GM18526 (cell line): Measurements from ENCODE around the gene TMEM259.

Experiments
- POLR2A ChIP-seq: IDR thresholded peaks from 3 replicates; pipeline ENCODE4 v1.6.1; 2011; ENCODE audit not compliant: insufficient read length; ENCODE audit errors: extremely low read depth

The TMEM259 gene

DNA sequence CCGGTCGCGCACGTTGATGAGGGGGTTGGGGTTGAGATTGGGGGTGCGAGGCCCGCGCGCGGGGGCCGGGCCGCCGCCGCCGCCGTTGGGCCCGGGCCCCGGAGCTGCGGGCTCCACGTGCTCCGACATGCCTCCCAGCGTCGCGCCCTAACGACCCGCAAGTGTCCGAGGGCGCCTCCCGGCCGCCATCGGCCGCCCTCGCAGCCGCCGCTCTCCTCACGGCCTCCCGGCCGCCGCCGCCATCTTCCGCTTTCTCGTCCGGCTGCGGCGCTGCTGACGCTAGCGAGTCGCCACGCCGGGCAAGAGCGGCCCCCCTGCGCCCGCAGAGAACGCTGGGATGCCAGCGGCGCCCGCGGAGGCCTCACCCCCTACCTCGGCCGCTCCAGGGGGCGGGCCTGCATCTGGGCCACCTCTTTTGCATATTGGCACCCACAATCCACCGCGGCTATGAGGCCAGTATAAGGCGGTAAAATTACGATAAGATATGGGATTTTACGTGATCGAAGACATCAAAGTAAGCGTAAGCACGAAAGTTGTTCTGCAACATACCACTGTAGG, at the start of gene TMEM259:
Gene TMEM259 (minus strand): TSS at position 256 of the 558 bp plus-strand sequence. CDS start 127 bp downstream, at position 129.
- TF ChIP-seq POLR2A: peak; percentile 81

DNA sequence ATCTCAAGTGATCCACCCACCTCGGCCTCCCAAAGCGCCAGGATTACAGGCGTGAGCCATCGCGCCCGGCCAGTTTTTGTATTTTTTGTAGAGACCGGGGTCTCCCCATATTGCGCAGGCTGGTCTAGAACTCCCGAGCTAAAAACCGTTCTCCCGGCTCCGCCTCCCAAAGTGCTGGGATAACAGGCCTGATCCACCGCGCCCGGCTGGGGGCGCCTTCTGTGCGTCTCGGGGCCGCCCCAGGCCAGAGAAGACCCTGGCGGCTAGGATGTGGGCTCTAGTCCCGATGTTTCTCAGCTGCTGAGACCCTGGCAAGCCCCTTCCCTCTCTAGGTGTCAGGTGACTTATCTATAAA, 49.6 kb upstream of the TMEM259 start:
- TF ChIP-seq POLR2A: no peak

DNA sequence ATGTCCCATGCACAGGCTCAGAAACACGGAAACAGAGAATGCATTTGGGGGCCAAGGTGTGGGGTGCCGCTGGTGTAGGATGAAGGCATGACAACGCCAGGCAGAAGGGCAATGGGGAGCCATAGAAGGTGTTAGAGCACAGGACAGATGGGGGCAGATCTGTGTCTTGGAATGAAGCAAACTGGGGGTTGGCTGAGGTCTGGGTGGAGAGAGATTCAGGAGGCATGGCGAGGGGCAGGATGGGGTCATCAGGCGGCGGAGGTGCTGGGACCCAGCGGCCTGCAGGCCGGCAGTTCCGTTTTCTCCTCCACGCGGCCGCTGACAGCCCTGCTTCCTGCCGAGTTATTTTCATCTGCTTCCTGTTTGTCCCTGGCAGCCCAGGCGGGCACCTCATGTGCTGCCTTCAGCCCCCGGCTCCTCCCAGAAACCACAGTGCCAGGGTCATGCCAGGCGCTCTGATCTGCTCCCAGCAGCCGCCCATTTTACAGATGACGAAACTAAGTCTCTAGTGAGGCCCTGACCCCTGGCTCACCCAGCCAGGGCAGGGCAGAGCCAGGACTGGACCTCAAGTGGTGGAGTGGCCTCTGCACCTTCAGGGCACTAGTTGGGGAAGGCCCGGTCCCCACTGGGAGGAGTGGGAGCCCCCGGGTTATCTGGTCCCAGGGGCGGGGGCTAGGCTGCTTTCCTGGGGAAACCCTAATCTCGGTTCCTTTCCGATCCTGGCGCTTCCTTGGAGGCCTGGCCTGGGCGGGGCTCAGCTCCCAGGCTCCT, 48.3 kb upstream of the TMEM259 start:
- peak; percentile 51 for TF ChIP-seq POLR2A

DNA sequence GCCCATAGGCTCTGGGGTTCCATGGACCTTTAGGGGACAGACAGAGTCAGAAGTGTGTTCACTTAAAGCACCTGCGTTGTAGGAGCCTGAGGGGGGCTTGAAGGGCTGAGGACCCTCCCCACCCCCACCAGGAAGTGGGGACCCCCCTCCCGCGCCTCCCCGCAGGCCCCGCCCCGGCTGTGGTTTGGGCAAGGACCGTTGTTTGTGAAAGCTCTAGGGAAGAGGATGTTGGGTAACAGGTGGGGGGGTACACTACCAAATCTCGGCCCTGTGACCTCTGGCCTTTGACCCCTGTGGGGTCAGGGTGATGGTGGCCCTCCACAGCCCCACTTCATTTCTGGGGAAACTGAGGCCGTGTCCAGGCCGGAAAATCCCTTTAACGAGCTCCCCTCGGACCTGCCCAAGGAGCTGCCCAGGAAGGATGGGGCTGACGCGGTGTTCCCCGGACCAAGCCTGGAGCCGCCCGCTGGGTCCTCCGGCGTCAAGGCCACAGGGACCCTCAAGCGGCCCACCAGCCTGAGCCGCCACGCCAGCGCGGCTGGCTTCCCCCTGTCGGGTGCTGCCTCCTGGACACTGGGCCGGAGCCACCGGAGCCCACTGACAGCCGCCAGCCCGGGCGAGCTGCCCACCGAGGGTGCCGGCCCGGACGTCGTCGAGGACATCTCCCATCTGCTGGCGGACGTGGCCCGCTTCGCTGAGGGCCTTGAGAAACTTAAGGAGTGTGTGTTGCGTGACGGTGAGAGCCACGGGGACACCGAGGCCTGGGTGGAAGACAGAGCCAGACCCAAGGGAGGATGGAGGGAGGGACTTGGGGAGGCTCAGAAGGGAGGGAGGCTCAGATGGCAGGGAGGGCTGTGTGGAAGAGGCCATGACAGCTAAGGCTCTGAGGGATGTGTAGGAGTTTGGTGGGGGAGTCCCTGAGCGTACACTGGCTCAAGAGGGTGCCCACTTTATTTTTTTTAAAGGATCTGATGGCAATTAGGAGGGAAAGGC, 47.4 kb upstream of the TMEM259 start:
- TF ChIP-seq POLR2A: peak; percentile 22

DNA sequence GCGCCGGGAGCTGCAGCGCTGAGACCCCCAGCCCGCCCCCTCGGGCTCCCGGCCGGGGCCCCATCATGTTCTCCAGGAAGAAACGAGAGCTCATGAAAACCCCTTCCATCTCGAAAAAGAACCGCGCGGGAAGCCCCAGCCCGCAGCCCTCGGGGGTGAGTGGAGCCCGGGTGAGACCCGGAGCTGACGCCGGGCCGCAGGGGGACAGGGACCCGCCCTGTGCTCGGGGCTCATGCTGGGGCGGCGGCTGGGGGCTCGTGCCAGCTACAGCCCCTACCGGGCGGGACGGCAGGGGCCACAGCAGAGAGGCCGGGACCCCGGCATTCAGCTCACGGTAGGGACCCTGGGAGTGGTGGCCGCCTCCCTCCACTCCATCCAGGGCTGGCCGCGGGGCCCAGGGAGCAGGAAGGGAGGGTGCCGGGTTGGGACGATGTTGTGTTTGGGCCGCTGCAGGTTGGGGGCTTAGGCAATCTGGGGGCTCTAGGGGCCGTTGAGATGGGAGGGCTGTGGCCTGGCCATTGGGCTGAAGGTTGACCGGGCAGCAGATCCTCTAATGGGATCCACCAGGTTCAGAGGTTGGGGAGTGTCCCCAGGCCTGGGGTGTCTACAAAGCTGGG, 46.5 kb upstream of the TMEM259 start:
- TF ChIP-seq POLR2A: no peak

DNA sequence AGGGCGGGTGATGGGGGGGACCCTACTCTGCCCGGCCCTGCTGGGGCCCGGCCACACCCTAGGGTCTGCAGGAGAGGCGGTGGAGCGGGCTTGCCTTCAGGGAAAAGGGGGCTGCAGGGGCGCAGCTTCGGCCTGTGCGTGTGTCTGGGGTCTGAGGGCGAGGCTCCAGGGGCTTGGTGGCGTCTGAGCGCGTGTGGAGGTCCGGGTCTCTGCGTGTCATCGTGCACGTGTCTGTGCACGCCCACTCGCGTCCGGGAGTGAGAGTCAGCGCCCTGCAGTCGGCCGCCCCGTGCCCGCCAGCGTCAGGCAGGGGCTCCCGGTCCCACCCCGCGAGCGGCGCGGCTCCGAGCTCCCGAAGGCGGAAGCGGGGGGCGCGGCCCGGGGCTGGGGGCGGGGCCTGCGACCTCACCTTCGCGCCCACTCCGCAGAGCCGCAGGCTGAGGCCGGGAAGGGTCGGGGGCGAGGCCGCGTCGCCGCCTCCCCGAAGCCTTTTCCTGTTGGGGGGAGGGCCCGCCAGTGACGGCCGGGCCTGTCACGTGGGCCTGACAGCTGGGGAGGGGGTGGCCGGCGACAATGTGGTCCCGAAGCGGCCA, 45.9 kb upstream of the TMEM259 start, which contains the start of gene ARHGAP45:
Gene ARHGAP45 (plus strand): TSS at position 420 of the 593 bp plus-strand sequence. CDS start 239 bp downstream, outside the sequence.
- TF ChIP-seq POLR2A: peak; percentile 28

DNA sequence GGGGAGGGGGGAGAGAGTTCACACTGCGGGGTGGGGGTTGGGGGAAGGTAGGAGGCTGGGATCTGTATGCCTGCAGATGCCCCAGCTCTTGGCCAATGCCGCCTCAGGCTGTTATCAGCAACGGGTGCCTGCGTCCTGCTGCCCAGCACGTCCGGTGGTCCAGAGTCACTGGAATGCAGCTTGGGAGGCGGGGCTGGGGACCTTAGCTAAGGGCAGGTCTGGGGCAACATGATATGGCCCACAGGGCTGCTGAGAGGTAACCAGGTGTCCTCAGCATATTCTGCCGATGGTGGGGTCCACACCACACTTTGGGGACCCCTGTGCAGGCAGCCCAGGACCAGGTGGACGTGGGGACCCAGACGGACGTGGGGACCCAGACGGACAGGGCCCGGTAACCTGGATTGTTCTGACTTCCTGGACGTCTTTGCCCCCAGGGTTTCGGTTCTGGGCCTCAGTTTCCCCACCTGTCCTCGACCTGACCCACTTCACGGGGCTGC, 45.4 kb upstream of the TMEM259 start:
- no peak for TF ChIP-seq POLR2A

DNA sequence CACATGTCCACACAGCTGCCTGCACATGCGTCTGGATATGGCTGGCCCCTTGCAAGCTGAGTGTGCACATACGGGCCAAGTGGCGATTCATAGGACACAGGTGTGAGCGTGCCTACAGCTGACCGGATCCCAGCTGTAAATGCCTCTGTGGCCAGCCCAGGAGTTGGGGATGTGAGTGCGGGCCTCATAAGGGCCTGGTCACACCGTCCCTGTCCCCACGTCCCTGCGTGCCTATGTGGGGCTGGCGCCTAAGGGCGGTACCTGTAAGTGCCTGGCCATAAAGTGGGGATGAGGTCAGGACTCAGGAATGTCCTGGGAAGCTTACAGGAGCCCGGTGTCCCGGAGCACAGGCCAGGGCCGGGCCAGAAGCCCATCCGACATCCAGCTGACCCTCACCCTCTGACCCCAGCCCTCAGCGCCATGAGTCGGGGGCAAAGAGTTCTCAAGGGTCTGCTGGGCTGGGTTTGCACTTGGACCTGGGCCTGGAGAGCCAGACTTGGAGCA, 44.7 kb upstream of the TMEM259 start:
- no peak for TF ChIP-seq POLR2A

DNA sequence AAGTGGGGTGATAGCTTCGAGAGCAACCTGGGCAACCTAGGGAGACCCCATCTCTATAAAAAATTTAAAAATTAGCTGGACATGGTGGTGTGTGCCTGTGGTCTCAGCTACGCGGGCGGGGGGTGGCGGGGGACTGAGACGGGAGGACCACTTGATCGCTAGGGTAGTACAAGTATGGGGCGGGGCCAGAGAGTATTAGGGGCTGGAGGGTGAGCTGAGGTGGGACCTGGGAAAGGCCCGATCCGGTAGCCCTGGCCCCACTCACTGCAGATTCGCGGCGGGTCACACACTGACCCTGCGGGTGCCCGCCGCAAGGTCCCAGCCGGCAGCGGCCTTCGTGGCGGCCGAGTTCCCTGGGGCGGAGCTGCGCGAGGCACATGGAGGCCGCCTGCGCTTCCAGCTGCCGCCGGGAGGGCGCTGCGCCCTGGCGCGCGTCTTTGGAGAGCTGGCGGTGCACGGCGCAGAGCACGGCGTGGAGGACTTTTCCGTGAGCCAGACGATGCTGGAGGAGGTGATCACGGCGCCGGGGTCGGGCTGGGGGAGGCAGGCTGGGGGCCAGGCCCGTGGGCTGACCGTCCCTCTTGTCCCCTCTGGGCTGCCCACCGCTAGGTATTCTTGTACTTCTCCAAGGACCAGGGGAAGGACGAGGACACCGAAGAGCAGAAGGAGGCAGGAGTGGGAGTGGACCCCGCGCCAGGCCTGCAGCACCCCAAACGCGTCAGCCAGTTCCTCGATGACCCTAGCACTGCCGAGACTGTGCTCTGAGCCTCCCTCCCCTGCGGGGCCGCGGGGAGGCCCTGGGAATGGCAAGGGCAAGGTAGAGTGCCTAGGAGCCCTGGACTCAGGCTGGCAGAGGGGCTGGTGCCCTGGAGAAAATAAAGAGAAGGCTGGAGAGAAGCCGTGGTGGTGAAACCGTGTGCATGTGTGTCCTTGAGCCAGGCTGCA, 44.0 kb upstream of the TMEM259 start:
- no peak for TF ChIP-seq POLR2A

DNA sequence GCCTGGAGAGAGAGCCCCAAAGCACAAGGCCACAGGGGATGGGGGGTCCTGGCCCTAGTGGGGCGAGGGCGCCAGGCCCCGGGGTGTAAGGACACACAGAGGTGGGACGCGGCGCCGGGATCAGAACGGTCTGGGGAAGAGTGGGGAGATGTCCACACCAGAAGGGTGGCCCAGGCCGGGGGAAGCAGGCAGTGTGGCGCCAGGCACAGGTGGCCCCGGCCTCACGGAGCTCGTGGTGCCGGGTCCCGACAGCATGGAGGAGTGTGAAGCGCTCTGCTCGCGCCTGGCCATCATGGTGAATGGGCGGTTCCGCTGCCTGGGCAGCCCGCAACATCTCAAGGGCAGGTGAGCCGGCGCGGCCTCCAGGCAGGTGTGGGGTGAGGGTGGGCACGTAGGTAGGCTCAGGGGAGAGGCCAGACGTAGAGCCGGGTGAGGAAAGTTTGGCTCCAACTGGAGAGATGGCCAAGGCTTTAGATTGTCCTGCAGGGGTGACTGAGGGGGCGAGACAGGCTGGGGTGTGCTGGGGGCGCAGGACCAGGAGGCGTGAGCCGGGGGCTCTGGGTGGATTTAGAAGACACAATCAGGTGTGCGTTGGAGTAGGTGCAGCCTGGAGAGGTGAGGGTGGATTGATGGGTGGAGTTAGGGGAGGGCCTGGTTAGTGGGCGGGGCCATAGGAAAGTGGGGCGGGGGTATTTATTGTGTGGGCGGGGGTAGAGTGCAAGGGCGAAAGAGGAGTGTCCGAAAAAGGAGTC, 43.2 kb upstream of the TMEM259 start:
- TF ChIP-seq POLR2A: no peak

DNA sequence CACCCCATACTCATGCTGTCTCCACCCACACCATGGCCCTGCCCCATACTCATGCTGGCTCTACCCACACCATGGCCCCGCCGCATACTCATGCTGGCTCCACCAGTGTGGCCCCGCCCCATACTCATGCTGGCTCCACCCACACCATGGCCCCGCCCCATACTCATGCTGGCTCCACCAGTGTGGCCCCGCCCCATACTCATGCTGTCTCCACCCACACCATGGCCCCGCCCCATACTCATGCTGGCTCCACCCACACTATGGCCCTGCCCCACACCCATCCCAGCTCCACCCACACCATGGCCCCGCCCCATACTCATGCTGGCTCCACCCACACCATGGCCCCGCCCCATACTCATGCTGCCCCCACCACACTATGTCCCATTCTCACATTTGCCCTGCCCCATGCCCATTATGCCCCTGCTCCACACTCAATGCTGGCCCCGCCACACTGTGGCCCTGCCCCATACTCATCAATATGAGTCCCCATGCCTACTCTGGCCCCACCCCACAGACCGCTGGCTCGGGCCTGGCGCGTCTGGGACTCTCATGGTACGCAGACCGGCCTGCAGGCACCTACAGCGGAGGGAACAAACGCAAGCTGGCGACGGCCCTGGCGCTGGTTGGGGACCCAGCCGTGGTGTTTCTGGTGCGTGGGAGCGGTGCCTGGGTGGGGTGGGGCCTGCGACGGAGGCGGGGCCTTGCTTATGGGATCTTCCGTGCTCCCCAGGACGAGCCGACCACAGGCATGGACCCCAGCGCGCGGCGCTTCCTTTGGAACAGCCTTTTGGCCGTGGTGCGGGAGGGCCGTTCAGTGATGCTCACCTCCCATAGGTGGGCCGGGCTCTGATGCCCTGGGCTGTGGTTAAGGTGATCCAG, 42.3 kb upstream of the TMEM259 start:
- TF ChIP-seq POLR2A: no peak
